ENCODE results near the gene HAUS7.

Gene HAUS7

DNA sequence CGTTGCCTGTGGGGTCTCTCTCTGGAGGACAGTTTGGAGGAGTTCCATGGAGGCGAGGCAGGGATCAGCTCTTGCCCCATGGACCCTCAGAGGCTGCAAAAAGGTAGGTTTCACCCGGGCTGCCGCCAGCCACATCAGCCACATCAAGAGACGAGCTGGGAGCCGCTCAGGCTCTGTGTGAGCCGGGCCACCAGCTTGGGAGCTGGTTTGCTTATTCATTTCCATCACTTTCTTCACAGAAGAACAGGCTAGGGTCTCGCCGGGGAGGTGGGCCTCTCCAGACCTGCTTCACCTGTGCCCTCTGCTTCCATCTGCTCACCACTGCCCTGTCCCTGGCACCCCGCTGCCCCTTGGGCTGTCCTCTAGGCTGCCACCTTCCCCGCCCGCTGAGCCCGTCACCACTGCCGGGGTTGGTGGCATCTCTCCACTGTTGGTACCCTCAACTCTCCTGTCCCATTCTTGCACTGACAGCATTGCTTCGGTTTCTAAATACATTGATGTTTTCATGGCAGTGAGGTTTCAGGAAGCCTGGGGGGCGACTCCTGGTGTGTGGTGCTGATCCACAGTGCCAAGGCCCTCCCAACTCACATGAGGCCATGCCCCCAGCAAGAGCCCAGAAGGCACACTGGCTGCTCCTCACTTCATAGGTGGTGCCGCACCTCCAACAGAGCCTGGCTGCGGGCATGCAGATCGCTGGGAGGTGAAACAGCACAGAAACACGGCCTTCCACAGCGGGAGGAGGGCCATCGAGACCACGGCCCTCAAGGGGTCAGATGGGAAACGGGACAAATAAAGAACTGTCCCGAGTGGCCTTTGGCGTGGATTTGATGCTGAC lies 20.0 kb downstream of the HAUS7 start:
- peaks cover 0 to 24% of the 10 kb centered on the region in 2 experiments; a peak in 2 of 3 replicates for H3K36me3 ChIP-seq (ENCODE audit: control insufficient read depth in 2 of 2, insufficient read depth in 1 of 2, low read length in 2 of 2)
- no peak overlapping the region for H3K27ac ChIP-seq (ENCODE audit: extremely low read depth, low read depth, low read length)
- TF ChIP-seq ZNF777 (tag by site-specific recombination; IDR thresholded peaks at IDR 0.05; ENCODE audit: borderline replicate concordance), result no peak
- ChIA-PET CTCF (no interaction called here), POLR2A (no interaction called here)
- H3K4me3 ChIP-seq (ENCODE audit: low read depth, low read length), result no peak overlapping the region
- no peaks in the 10 kb centered on the region for H3K9me3 ChIP-seq (ENCODE audit: control insufficient read depth, insufficient read depth, low read depth, low read length)
- H3K4me1 ChIP-seq (ENCODE audit: control insufficient read depth, insufficient read depth, low read length), result no peaks in the 10 kb centered on the region

DNA sequence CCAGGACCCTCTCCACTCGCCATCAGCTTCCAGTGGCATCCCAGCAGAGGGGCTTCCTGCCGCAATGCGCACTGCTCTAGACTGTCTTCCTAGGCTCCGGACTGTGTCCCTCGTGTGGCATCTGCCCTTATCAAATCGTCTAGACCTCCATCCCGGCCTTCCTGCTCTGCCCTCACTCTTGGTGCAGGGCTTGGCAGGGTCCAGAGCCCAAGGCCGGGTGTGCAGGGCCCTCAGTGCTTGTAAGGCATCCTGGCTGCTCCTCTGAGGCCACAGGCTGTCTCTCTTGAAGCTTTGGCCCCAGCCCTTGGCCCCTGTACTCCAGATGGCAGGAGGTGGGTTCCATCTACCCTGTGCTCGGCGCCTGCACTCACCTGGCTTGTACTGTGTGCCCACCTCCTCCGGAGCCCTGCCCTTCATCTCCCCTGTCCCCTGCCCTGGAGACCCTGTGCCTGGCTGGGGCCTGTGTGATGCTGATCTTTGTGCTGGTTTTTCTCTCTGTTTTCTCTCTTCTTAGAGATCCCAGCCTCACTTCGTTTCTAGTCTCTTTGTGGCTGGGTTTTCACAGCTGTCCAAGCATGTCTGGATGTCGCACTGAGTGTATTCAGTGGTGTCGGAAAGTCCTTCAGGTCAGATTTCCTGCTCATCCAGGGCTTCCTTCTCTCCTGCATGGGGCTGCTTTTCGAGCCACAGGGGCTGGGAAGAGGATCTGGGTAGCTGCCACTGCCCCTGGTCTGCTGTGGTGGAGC lies 20.8 kb downstream of the HAUS7 start:
- Histone ChIP-seq H3K4me1 (ENCODE audit: control insufficient read depth, insufficient read depth, low read length) (no peaks in the 10 kb centered on the region), H3K27ac (ENCODE audit: extremely low read depth, low read depth, low read length) (no peak overlapping the region), H3K9me3 (ENCODE audit: control insufficient read depth, insufficient read depth, low read depth, low read length) (no peaks in the 10 kb centered on the region), H3K4me3 (ENCODE audit: low read depth, low read length) (no peak overlapping the region), H3K36me3 (ENCODE audit: control insufficient read depth in 2 of 2, insufficient read depth in 1 of 2, low read length in 2 of 2) (peaks cover 0 to 17% of the 10 kb centered on the region in 2 experiments; a peak in 2 of 3 replicates)
- TF ChIP-seq GLI4 (tag by site-specific recombination; IDR thresholded peaks at IDR 0.05), result no peak
- TF ChIP-seq ZNF24 (tag by site-specific recombination; IDR thresholded peaks at IDR 0.05), result no peak
- TF ChIP-seq ZSCAN30 (tag by site-specific recombination; IDR thresholded peaks at IDR 0.05), result no peak
- TF ChIP-seq, protein P1, sequence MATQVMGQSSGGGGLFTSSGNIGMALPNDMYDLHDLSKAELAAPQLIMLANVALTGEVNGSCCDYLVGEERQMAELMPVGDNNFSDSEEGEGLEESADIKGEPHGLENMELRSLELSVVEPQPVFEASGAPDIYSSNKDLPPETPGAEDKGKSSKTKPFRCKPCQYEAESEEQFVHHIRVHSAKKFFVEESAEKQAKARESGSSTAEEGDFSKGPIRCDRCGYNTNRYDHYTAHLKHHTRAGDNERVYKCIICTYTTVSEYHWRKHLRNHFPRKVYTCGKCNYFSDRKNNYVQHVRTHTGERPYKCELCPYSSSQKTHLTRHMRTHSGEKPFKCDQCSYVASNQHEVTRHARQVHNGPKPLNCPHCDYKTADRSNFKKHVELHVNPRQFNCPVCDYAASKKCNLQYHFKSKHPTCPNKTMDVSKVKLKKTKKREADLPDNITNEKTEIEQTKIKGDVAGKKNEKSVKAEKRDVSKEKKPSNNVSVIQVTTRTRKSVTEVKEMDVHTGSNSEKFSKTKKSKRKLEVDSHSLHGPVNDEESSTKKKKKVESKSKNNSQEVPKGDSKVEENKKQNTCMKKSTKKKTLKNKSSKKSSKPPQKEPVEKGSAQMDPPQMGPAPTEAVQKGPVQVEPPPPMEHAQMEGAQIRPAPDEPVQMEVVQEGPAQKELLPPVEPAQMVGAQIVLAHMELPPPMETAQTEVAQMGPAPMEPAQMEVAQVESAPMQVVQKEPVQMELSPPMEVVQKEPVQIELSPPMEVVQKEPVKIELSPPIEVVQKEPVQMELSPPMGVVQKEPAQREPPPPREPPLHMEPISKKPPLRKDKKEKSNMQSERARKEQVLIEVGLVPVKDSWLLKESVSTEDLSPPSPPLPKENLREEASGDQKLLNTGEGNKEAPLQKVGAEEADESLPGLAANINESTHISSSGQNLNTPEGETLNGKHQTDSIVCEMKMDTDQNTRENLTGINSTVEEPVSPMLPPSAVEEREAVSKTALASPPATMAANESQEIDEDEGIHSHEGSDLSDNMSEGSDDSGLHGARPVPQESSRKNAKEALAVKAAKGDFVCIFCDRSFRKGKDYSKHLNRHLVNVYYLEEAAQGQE (tag by site-specific recombination; IDR thresholded peaks at IDR 0.05), result no peak
- TF ChIP-seq ZNF302 (tag by site-specific recombination; IDR thresholded peaks at IDR 0.05; ENCODE audit: low read depth), result no peak
- TF ChIP-seq ZFP41 (tag by site-specific recombination; IDR thresholded peaks at IDR 0.05; ENCODE audit: borderline replicate concordance), result no peak
- no peak for TF ChIP-seq KLF7 (tag by site-specific recombination; IDR thresholded peaks at IDR 0.05; ENCODE audit: borderline replicate concordance)
- TF ChIP-seq, protein P2, sequence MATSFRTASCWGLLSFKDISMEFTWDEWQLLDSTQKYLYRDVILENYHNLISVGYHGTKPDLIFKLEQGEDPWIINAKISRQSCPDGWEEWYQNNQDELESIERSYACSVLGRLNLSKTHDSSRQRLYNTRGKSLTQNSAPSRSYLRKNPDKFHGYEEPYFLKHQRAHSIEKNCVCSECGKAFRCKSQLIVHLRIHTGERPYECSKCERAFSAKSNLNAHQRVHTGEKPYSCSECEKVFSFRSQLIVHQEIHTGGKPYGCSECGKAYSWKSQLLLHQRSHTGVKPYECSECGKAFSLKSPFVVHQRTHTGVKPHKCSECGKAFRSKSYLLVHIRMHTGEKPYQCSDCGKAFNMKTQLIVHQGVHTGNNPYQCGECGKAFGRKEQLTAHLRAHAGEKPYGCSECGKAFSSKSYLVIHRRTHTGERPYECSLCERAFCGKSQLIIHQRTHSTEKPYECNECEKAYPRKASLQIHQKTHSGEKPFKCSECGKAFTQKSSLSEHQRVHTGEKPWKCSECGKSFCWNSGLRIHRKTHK (tag by site-specific recombination; IDR thresholded peaks at IDR 0.05), result no peak
- no peak for TF ChIP-seq ZNF335 (tag by site-specific recombination; conservative IDR thresholded peaks at IDR 0.05)
- no peak for TF ChIP-seq ZNF146 (tag by site-specific recombination; IDR thresholded peaks at IDR 0.05)
- no peak for TF ChIP-seq HOXD13 (CRISPR knock-in tag; IDR thresholded peaks at IDR 0.05; ENCODE audit: borderline replicate concordance)
- TF ChIP-seq, protein P3, sequence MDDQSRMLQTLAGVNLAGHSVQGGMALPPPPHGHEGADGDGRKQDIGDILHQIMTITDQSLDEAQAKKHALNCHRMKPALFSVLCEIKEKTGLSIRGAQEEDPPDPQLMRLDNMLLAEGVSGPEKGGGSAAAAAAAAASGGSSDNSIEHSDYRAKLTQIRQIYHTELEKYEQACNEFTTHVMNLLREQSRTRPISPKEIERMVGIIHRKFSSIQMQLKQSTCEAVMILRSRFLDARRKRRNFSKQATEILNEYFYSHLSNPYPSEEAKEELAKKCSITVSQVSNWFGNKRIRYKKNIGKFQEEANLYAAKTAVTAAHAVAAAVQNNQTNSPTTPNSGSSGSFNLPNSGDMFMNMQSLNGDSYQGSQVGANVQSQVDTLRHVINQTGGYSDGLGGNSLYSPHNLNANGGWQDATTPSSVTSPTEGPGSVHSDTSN (CRISPR knock-in tag; IDR thresholded peaks at IDR 0.05), result no peak
- TF ChIP-seq HOXC10 (CRISPR knock-in tag; IDR thresholded peaks at IDR 0.05), result no peak
- TF ChIP-seq RBAK (tag by site-specific recombination; IDR thresholded peaks at IDR 0.05), result no peak
- TF ChIP-seq KLF1 (tag by site-specific recombination; IDR thresholded peaks at IDR 0.05), result no peak
- TF ChIP-seq ZNF658 (tag by site-specific recombination; IDR thresholded peaks at IDR 0.05), result no peak
- ChIA-PET CTCF (no interaction called here), POLR2A (no interaction called here)

All from HEK293 (cell line).